HL-60 (cell line): ENCODE results near the gene RFC2.
A peak's percentile ranks its signal among the peaks of the same experiment; 100 is the strongest.

Source experiments
- DNase-seq, 2 experiments: peaks; one replicate each; pipeline ENCODE4 v3.0.0-alpha.2; 2010 to 2020; ENCODE audit warnings: low read depth in 1 of 2, low spot score in 1 of 2
- H3K27ac ChIP-seq: fragments of 250-450 bp; sonication (Bioruptor Pico); replicated peaks from 2 replicates; pipeline ENCODE4 v1.5.1; 2020; ENCODE audit warnings: mild to moderate bottlenecking, moderate library complexity
- H3K27me3 ChIP-seq: fragments of 250-450 bp; sonication (Bioruptor Pico); 2 replicates; pipeline ENCODE4 v1.5.1; 2021; ENCODE audit warnings: mild to moderate bottlenecking, moderate library complexity; ENCODE audit not compliant: insufficient read depth, poor library complexity, severe bottlenecking
- H3K4me3 ChIP-seq: replicated peaks from 2 replicates; pipeline ENCODE4 v1.5.1; 2011; ENCODE audit warnings: mild to moderate bottlenecking, control low read depth, low read length; ENCODE audit not compliant: insufficient read depth
- GABPA ChIP-seq: IDR thresholded peaks from 2 replicates; pipeline ENCODE4 v1.6.1; 2012; ENCODE audit warnings: low read depth
- POLR2AphosphoS5 ChIP-seq: IDR thresholded peaks from 2 replicates; pipeline ENCODE4 v1.6.1; 2012; ENCODE audit warnings: low read depth
- SPI1 ChIP-seq: IDR thresholded peaks from 2 replicates; pipeline ENCODE4 v1.6.1; 2012; ENCODE audit warnings: low read depth, mild to moderate bottlenecking, borderline replicate concordance
- microRNA-seq: library from miRNA; unstranded; fragments of <30 nt; microRNA quantifications from one replicate; pipeline ENCODE4, GENCODE V29; 2018
- TF ChIP-seq, protein P1 (sequence below): IDR thresholded peaks from one replicate; pipeline ENCODE4 v1.5.1; 2011; ENCODE audit warnings: low read length, control low read depth, inconsistent platforms; ENCODE audit not compliant: insufficient read depth
- TF ChIP-seq, protein P2 (sequence below): IDR thresholded peaks from 2 replicates; pipeline ENCODE4 v1.6.1; 2012; ENCODE audit warnings: low read depth; ENCODE audit not compliant: insufficient replicate concordance

The RFC2 gene

DNA sequence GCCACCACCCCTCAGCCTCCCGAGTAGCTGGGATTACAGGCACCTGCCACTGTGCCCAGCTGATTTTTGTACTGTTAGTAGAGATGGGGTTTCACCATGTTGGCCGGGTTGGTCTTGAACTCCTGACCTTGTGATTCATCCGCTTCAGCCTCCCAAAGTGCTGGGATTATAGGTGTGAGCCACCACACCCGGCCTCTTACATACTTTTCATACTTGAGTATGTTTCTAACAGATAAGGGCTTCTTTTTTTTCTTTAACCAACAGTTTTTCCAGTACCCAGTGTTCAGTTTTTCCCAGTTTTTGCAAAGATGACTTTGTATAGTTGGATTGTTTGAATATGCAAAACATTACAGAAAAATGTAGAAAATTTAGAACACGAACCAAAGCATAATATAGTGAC lies 72.4 kb downstream of the RFC2 start:
- no peak overlapping the region for H3K4me3 ChIP-seq
- no peak for DNase-seq
- no peak overlapping the region for H3K27ac ChIP-seq
- TF ChIP-seq SPI1 (no peak), POLR2AphosphoS5 (no peak), GABPA (no peak)
- TF ChIP-seq, protein P1, sequence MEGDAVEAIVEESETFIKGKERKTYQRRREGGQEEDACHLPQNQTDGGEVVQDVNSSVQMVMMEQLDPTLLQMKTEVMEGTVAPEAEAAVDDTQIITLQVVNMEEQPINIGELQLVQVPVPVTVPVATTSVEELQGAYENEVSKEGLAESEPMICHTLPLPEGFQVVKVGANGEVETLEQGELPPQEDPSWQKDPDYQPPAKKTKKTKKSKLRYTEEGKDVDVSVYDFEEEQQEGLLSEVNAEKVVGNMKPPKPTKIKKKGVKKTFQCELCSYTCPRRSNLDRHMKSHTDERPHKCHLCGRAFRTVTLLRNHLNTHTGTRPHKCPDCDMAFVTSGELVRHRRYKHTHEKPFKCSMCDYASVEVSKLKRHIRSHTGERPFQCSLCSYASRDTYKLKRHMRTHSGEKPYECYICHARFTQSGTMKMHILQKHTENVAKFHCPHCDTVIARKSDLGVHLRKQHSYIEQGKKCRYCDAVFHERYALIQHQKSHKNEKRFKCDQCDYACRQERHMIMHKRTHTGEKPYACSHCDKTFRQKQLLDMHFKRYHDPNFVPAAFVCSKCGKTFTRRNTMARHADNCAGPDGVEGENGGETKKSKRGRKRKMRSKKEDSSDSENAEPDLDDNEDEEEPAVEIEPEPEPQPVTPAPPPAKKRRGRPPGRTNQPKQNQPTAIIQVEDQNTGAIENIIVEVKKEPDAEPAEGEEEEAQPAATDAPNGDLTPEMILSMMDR: no peak
- TF ChIP-seq, protein P2, sequence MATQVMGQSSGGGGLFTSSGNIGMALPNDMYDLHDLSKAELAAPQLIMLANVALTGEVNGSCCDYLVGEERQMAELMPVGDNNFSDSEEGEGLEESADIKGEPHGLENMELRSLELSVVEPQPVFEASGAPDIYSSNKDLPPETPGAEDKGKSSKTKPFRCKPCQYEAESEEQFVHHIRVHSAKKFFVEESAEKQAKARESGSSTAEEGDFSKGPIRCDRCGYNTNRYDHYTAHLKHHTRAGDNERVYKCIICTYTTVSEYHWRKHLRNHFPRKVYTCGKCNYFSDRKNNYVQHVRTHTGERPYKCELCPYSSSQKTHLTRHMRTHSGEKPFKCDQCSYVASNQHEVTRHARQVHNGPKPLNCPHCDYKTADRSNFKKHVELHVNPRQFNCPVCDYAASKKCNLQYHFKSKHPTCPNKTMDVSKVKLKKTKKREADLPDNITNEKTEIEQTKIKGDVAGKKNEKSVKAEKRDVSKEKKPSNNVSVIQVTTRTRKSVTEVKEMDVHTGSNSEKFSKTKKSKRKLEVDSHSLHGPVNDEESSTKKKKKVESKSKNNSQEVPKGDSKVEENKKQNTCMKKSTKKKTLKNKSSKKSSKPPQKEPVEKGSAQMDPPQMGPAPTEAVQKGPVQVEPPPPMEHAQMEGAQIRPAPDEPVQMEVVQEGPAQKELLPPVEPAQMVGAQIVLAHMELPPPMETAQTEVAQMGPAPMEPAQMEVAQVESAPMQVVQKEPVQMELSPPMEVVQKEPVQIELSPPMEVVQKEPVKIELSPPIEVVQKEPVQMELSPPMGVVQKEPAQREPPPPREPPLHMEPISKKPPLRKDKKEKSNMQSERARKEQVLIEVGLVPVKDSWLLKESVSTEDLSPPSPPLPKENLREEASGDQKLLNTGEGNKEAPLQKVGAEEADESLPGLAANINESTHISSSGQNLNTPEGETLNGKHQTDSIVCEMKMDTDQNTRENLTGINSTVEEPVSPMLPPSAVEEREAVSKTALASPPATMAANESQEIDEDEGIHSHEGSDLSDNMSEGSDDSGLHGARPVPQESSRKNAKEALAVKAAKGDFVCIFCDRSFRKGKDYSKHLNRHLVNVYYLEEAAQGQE: no peak
- H3K27me3 ChIP-seq: no peaks in the 10 kb centered on the region

Small RNA genes lying within 50 kb of the gene (microRNA-seq; reads per million reads assigned to microRNA genes)
- gene MIR590: 4,090 reads per million, percentile 95 among the genes with 10 or more reads in this experiment
